ENCODE measurements around the gene ASPDH.
"Not testable (repeated sequence)": the region's sequence is repeated elsewhere in the genome, so short reads cannot be mapped to it uniquely, and the experiment has no call there.

ASPDH gene

GRCh38 chr19:50547385-50548190 is 33.9 kb upstream of the ASPDH start:
- DNase-seq: no peak

GRCh38 chr19:50546527-50547221 is 33.0 kb upstream of the ASPDH start:
- DNase-seq: no peak

- no peak for DNase-seq
Observed at GRCh38 chr19:50542943-50543342, 29.2 kb upstream of the ASPDH start.

- peak; percentile 68 for DNase-seq
Observed at GRCh38 chr19:50537769-50538230, 24.1 kb upstream of the ASPDH start.

GRCh38 chr19:50537306-50537685 is 23.6 kb upstream of the ASPDH start:
- DNase-seq: no peak

- no peak for DNase-seq
Observed at GRCh38 chr19:50536662-50537305, 23.1 kb upstream of the ASPDH start.

- no peak for DNase-seq
Observed at GRCh38 chr19:50535672-50536187, 22.0 kb upstream of the ASPDH start.

GRCh38 chr19:50534478-50534877 is 20.8 kb upstream of the ASPDH start:
- DNase-seq: no peak

- DNase-seq: no peak
Observed at GRCh38 chr19:50532952-50533351, 19.2 kb upstream of the ASPDH start.

GRCh38 chr19:50531171-50531612 is 17.5 kb upstream of the ASPDH start:
- no peak for DNase-seq

GRCh38 chr19:50528052-50528451 is 14.3 kb upstream of the ASPDH start:
- DNase-seq: not testable (repeated sequence)

GRCh38 chr19:50522881-50523280 is 9.2 kb upstream of the ASPDH start:
- DNase-seq: no peak

- DNase-seq: no peak
Observed at GRCh38 chr19:50520822-50521465, 7.2 kb upstream of the ASPDH start.

- DNase-seq: no peak
Observed at GRCh38 chr19:50519006-50519575, 5.4 kb upstream of the ASPDH start.

- DNase-seq: no peak
Observed at GRCh38 chr19:50518091-50519005, 4.6 kb upstream of the ASPDH start.

- DNase-seq: no peak
Observed at GRCh38 chr19:50517704-50518075, 4.0 kb upstream of the ASPDH start.

GRCh38 chr19:50516964-50517703 is 3.4 kb upstream of the ASPDH start:
- no peak for DNase-seq

- DNase-seq: no peak
Observed at GRCh38 chr19:50516456-50516855, 2.7 kb upstream of the ASPDH start.

GRCh38 chr19:50515168-50515561 is 1.5 kb upstream of the ASPDH start:
- no peak for DNase-seq

- DNase-seq: no peak
Observed at GRCh38 chr19:50514346-50515167, 844 bp upstream of the ASPDH start.
